ENCODE measurements around the gene SPTAN1. TPM values are rescaled to one million over a fixed set of nuclear protein-coding genes. Genes with fewer than 3 reads are reported as not detected.
"Not testable (repeated sequence)": the region's sequence is repeated elsewhere in the genome, so short reads cannot be mapped to it uniquely, and the experiment has no call there.

SPTAN1 gene
- total RNA-seq, 1 donor from 2014 or later = 442 TPM

- Mint-ChIP-seq H3K4me3 (no peak overlapping the region), H3K4me1 (peaks cover 17% of the 10 kb centered on the region), H3K36me3 (peaks cover 18% of the 10 kb centered on the region), H3K27me3 (ENCODE audit: low read depth) (no peaks in the 10 kb centered on the region), H3K9me3 (no peaks in the 10 kb centered on the region), H3K27ac (no peak overlapping the region)
- TF ChIP-seq, protein P1, sequence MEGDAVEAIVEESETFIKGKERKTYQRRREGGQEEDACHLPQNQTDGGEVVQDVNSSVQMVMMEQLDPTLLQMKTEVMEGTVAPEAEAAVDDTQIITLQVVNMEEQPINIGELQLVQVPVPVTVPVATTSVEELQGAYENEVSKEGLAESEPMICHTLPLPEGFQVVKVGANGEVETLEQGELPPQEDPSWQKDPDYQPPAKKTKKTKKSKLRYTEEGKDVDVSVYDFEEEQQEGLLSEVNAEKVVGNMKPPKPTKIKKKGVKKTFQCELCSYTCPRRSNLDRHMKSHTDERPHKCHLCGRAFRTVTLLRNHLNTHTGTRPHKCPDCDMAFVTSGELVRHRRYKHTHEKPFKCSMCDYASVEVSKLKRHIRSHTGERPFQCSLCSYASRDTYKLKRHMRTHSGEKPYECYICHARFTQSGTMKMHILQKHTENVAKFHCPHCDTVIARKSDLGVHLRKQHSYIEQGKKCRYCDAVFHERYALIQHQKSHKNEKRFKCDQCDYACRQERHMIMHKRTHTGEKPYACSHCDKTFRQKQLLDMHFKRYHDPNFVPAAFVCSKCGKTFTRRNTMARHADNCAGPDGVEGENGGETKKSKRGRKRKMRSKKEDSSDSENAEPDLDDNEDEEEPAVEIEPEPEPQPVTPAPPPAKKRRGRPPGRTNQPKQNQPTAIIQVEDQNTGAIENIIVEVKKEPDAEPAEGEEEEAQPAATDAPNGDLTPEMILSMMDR (IDR thresholded peaks at IDR 0.05; ENCODE audit: unreplicated experiment) = no peak
- DNase-seq (ENCODE audit: low spot score in 2 of 2, unreplicated experiment in 2 of 2) = no peak
Observed at GRCh38 chr9:128637656-128638055, 85.3 kb downstream of the SPTAN1 start.

DNA sequence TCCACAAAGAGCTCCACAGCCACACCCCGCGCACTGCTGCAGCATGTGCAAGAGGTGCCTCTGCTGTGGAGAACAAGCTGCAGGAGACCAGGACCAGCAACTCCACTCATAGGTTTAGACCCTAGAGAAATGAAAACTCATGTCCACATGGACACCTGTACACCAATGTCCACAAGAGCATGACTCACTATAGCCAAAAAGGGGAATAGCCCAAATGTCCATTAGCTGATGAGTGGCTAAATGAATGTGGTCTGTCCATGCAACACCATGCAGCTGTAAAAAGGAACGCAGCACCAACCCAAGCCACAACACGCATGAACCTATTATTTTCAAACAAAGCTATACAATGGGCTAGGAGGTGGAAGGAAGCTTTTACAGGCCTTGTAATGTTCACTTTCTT is 86.2 kb downstream of the SPTAN1 start:
- H3K27me3 Mint-ChIP-seq (ENCODE audit: low read depth) = no peaks in the 10 kb centered on the region
- H3K4me1 Mint-ChIP-seq = peaks cover 17% of the 10 kb centered on the region
- TF ChIP-seq, protein P1 (IDR thresholded peaks at IDR 0.05; ENCODE audit: unreplicated experiment) = no peak
- peaks cover 12% of the 10 kb centered on the region for H3K36me3 Mint-ChIP-seq
- no peaks in the 10 kb centered on the region for H3K9me3 Mint-ChIP-seq
- H3K27ac Mint-ChIP-seq = peak overlapping the region; percentile 21
- H3K4me3 Mint-ChIP-seq = no peak overlapping the region
- DNase-seq (ENCODE audit: low spot score in 2 of 2, unreplicated experiment in 2 of 2) = no peak

GRCh38 chr9:128640603-128641002 is 88.2 kb downstream of the SPTAN1 start:
- peaks cover 3% of the 10 kb centered on the region for H3K4me1 Mint-ChIP-seq

DNA sequence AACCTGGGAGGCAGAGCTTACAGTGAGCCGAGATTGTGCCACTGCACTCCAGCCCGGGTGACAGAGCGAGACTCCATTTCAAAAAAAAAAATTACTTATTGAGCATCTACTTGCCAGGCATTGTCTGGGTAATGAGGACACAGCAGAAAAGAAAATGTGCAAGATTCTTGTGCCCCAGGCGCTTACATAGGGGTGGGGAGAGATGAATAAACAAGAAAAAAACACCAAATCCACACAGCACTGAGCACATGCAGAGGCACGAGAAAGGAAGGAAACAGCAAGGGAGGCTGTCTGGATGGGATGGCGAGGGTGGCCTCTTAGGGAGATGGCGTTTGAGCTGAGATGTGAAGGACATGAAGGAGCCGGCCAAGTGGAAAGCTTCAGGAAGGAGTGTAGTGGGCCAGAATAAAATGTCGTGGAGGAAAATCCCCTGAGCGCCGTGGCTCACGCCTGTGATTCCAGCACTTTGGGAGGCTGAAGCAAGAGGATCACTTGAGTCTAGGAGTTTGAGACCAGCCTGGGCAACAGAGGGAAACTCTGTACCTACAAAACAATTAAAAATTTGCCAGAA is 90.4 kb downstream of the SPTAN1 start:
- no peak overlapping the region for H3K4me3 Mint-ChIP-seq
- peaks cover 12% of the 10 kb centered on the region for H3K36me3 Mint-ChIP-seq
- no peaks in the 10 kb centered on the region for H3K4me1 Mint-ChIP-seq
- H3K9me3 Mint-ChIP-seq = no peaks in the 10 kb centered on the region
- H3K27ac Mint-ChIP-seq = peak overlapping the region; percentile 21
- DNase-seq (ENCODE audit: low spot score in 2 of 2, unreplicated experiment in 2 of 2) = no peak
- TF ChIP-seq, protein P1 (IDR thresholded peaks at IDR 0.05; ENCODE audit: unreplicated experiment) = no peak
- H3K27me3 Mint-ChIP-seq (ENCODE audit: low read depth) = no peaks in the 10 kb centered on the region

More at GRCh38 chr9:128640603-128641002, 88.2 kb downstream of the SPTAN1 start:
- Mint-ChIP-seq H3K4me3 (no peak overlapping the region), H3K36me3 (peaks cover 12% of the 10 kb centered on the region), H3K27ac (no peak overlapping the region), H3K27me3 (ENCODE audit: low read depth) (no peaks in the 10 kb centered on the region), H3K9me3 (no peaks in the 10 kb centered on the region)
- TF ChIP-seq, protein P1 (IDR thresholded peaks at IDR 0.05; ENCODE audit: unreplicated experiment) = no peak
- no peak for DNase-seq (ENCODE audit: low spot score in 2 of 2, unreplicated experiment in 2 of 2)

- H3K9me3 Mint-ChIP-seq = no peaks in the 10 kb centered on the region
- no peak overlapping the region for H3K4me3 Mint-ChIP-seq
- no peak overlapping the region for H3K27ac Mint-ChIP-seq
- no peaks in the 10 kb centered on the region for H3K4me1 Mint-ChIP-seq
- DNase-seq (ENCODE audit: low spot score in 2 of 2, unreplicated experiment in 2 of 2) = no peak
- H3K27me3 Mint-ChIP-seq (ENCODE audit: low read depth) = no peaks in the 10 kb centered on the region
- TF ChIP-seq, protein P1 (IDR thresholded peaks at IDR 0.05; ENCODE audit: unreplicated experiment) = no peak
- H3K36me3 Mint-ChIP-seq = peaks cover 8% of the 10 kb centered on the region
Observed at GRCh38 chr9:128643519-128644300, 91.3 kb downstream of the SPTAN1 start.

- not testable (repeated sequence) for H3K36me3 Mint-ChIP-seq; H3K27ac Mint-ChIP-seq; DNase-seq (ENCODE audit: low spot score in 2 of 2, unreplicated experiment in 2 of 2); H3K4me1 Mint-ChIP-seq; H3K4me3 Mint-ChIP-seq; H3K27me3 Mint-ChIP-seq (ENCODE audit: low read depth); H3K9me3 Mint-ChIP-seq
Observed at GRCh38 chr9:128648206-128648605, 95.8 kb downstream of the SPTAN1 start.
